HG03469 (cell line): ENCODE results near the gene CPLANE1.
"Not testable (repeated sequence)": the region's sequence is repeated elsewhere in the genome, so short reads cannot be mapped to it uniquely, and the experiment has no call there.

Experiments
- ATAC-seq: cut with Tn5 transposase; IDR thresholded peaks from one replicate; pipeline ENCODE4 v1.9.1; 2021; ENCODE audit warnings: mild to moderate bottlenecking, moderate library complexity, moderate number of reproducible peaks; ENCODE audit not compliant: unreplicated experiment

CPLANE1 gene

DNA sequence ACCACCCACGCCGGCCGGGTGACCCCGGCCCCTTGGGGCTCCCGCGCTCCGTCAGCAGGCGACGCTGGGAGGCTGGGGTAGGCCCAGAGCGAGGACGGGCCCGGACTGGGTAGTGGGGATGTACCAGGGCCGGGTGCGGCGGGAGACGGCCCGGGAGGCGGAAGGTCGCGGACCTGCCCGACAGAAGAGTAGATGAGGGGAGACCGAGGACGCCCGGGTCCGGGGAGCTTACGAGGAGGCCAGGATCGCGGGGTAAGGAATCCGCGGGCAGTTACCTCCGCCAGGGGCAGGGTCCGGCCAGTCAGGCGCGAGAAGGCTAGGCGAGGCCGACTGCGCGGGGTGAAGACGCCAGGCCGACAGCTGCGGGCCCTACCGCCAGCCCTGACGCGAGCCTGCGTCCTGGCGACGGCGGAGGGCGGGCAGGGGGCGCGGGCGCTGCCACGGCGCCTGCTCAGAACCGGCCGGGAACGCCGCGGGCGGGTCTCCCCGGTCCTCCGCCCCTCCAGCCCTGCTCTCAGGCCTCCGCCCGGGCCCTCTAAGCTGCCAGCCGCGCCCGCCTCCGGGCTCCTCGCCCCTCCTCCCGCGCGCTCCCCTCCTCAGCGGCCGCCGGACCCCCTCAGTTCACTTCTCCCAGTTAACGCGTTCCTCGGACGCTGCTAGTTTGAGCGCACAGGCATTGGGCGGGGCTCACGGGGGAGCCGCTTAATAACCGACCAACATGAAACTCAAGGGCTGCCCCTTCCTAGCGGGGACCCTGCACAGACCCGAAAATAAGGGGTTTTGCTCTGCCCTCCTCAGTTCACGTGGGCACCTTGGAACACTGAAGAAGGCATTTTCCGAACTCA, at the start of gene CPLANE1:
Gene CPLANE1, minus strand, starts transcription at position 407 of the 845 bp plus-strand sequence. CDS start 1,678 bp downstream, outside the sequence.
- ATAC-seq, result peak; percentile 73

DNA sequence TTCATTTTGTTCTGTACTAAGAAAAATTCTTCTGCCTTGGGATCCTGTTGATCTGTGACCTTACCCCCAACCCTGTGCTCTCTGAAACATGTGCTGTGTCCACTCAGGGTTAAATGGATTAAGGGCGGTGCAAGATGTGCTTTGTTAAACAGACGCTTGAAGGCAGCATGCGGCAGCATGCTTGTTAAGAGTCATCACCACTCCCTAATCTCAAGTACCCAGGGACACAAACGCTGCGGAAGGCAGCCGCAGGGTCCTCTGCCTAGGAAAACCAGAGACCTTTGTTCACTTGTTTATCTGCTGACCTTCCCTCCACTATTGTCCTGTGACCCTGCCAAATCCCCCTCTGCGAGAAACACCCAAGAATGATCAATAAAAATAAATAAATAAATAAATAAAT, 47.1 kb upstream of the CPLANE1 start:
- not testable (repeated sequence) for ATAC-seq

DNA sequence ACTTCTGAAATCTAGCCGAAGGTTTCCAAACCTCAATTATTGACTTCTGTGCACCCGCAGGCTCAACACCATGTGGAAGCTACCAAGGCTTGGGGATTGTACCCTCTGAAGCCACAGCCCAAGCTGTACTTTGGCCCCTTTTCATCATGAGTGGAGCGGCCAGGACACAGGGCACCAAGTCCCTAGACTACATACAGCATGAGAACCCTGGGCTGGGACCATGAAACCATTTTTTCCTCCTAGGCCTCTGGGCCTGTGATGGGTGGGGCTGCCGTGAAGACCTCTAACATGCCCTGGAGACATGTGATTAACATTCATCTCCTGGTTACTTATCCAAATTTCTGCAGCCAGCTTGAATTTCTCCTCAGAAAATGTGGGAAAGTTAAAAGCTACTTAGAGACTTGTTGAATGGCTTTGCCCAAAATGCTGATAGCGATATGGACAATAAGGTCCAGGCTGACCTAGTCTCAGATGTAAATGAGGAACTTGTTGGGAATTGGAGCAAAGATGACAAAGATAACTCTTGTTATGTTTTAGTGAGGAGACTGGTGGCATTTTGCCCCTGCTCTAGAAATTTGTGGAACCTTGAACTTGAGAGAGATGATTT, 34.1 kb upstream of the CPLANE1 start:
- no peak for ATAC-seq

DNA sequence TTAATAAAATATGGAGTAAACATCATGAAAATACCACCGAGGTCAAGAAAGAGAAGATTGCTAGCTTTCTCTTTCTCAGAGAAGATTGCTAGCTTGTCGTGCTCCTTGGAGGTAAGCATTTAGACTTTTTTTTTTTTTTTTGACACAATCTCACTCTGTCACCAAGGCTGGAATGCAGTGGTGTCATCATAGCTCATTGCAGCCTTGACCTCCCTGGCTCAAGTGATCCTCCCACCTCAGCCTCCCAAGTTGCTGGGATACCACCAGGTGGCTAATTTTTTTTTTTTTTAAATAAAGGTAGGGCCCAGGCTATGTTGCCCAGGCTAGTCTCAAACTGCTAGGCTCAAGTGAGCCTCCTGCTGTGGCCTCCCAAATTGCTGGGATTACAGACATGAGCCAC, 26.3 kb upstream of the CPLANE1 start:
- ATAC-seq, result no peak

DNA sequence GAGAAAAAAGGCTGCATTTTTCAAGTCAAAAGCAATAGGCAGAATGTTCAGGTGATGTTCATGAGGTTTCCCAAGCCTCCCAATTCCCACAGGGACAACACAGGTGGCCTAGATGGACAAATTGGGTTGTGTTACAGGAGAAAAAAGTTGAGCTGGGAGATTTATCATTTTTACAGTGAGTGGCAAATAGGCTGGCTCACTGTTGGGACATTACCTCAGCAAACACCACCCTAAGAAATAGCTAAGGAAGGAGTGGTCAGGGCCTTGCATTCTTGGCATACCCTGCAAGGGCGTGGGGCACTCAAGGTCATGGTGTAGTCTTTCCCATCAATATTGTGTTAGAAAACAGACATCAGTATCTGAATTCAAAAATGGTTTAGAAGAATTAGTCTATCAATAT, 23.3 kb upstream of the CPLANE1 start:
- no peak for ATAC-seq

DNA sequence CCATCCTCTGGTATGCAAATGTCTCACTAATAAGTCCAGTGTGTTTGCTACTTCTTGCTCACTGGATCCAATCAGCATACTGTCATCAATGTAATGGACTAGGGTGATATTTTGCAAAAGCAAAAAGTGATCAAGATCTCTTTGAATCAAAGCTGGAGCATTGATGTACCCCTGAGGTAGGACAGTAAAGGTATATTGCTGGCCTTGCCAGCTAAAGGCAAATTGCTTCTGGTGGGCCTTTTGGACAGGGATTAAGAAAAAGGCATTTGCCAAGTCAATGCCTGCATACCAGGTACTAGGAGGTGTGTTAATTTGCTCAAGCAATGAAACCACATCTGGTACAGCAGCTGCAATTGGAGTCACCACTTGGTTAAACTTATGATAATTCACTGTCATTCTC, 18.9 kb upstream of the CPLANE1 start:
- not testable (repeated sequence) for ATAC-seq

DNA sequence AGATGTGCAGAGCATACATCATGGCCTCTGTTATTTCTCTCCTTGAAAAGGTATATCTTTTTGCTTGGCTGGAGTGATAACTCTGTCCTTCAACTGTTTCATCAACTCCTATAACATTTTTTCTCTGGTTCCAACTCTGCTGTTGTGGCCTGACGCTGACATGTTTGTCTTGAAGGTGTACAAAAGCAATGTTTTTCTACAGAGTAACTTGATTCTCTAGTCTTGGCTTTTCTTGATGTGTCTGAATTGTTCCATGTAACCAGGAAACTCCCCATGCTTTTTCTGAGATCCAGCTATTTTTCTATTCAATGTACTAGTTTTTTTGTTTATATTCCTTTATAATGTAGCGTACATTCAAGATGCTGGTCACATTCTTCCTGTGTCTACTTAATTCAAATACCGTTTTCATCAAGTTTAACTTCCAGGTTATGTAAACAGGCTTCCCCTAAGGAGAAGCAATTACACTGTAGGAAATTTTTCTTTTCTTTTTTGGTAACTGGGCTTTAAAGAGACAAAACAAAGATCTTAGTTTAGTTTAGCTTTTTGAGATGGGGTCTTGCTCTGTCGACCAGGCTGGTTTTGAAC, 6.7 kb upstream of the CPLANE1 start:
- no peak for ATAC-seq

DNA sequence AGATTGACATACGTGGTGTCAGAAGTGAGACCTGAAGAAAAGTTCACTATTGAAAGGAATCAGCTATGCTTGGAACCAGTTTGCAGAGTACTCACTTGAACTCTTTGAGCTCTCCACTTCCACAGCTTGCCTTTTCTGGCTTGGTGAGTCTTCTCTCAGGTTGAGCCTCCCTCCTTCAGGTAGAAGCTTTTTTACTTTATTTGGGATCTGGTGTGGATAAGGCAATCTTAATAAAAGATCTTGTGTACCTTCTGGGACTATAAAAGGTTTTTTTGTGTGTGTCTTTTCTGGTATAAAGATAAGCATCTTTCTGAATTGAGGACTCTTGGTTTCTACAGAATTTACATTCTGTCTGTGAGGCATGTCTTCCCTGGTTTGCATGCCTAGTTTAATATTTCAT, 5.4 kb upstream of the CPLANE1 start:
- ATAC-seq, result no peak

DNA sequence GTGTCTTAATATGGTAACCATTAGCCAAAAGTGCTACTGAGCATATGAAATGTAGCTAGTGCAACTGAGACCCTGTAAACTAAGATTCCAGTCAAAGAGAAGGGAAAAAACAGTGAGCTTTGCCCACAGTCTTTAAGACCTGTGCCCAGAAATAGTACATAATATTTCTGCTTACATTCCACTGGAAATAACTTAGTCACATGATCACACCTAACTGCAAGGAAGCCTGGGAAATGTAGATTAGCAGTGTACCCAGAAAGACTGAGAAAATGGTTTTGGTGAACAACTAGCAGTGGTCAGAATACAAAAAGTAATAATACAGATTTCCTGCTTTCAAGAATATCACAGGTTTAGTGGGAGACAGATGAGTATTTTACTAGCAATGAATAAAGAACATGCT, 2.5 kb upstream of the CPLANE1 start:
- no peak for ATAC-seq

DNA sequence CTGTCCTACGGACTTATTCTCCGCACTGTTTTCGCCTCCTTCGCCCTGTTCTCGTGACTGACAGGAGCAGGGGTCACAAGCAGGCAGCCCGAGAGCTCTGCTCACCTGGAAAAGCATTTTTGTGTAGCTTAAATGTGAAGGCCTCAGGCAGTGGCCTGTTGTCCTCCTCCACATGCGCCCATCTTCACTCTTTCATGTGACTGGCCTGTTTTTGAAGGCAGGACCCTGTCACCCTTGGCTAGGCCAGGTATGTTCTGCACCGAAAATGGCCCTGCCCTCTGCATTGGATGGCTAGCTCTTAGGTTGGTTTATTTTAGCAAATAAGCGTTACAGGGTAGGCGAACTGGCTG, 614 bp upstream of the CPLANE1 start:
- ATAC-seq, result no peak

DNA sequence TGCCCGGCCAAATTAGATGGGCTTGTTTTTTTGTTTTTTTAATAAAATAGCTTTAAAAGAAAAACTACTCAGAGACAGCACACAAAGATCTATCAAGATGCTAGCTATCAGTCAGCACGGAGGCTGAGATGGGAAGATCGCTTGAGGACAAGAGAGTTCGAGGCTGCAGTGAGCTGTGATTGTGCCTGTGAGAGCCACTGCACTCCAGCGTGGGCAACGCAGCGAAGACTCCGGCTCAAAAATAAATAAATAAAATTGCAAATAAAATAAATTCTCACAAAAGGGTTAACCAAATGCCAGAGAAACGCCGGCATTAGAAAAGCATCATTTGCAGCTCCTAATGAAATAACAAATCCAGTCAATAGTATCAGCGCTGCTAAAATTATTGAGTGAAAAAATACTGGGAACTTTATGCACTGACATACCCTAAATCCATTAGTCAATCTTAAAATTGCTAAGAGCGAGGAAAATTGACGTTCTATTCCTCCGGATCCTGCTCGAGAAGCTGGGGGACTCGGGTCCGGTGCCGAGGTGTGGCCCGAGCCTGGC, 681 bp downstream of the CPLANE1 start:
- ATAC-seq, result no peak

DNA sequence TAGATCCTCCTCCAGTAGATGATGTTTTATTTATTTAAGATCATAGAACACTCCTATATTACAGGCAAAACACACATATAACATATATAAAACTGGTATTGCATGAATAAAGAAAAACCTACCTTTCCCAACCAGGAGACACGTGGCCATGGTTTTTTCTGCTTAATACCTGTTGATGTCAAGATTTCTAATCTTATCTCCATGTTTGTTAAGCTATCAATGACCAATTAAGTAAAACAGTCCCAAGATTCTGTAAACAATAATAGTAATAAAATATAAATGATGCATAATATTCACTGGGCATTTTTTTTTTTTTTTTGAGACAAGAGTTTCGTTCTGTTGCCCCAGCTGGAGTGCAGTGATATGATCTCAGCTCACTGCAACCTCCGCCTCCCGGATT, 1.7 kb downstream of the CPLANE1 start:
- no peak for ATAC-seq

DNA sequence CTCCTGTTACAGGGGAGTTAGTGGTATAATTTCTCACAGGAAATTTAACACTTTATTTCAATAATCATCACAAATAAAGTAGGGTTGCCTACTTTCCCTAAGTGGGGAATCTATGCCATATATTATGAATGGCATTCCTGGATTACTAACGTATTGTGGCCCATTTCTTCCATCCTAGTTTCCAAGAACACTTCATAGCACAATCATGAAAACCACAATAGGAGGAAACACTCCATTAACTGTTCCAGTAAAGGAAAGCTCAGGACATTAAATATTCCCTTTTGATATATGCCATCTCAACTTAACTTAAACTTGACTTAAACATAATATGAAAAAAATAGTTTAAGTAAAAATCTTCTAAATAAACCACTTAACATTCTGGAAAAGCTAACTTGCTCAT, 2.1 kb downstream of the CPLANE1 start:
- no peak for ATAC-seq

DNA sequence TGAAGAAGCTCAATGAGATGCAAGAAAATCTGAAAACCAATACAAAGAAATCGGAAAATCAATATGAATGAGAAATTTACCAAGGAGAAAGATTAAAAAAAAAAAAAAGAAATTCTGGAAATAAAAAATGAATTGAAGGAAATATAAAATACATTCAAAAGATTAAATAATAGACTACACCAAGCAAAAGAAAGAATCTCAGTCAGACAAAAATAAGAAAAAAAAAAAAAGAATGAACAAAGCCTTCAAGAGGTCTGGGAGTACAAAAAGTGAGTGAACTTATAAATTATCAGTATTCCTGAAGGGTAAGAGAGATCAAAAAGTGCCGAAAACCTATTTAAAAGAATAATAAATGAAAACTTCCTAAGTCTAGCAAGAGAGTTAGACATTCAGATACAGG, 14.9 kb downstream of the CPLANE1 start:
- no peak for ATAC-seq

DNA sequence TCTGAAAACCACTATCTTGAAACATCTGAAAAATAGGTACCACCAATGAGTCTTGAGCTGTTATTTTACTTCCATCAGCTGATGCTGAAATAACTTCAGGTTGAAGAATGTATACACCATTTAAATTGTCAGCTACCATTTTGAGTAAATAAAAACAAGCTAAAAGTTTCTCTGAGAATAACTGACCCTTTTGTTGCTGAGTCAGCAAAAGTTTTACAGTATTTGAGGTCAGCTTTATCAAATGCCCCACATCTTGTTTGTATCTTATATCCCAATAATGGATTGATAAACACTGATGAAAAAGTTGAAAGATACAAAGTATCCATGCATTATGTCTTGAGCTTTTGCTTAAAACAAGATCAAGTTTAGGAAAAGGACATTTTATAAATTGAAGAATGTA, 22.8 kb downstream of the CPLANE1 start:
- no peak for ATAC-seq

DNA sequence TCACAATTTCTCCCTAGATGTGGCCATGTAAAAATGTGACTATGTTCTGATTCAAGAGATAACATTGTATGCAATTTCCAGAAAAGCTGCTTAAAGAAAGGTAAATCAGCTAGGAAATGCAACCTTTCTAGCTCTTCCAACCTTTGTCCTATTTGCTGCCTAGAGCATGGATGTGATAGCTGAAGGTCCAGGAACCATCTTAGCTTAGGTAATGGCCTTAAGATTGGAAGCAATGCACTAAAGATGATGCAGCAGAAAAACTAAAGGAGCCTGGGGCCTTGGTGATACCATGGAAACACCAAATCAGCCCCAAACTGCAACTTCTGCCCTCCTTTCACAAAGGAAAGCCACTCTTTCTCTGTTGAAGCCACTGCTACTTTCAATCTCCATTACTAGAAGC, 27.0 kb downstream of the CPLANE1 start:
- ATAC-seq, result no peak

DNA sequence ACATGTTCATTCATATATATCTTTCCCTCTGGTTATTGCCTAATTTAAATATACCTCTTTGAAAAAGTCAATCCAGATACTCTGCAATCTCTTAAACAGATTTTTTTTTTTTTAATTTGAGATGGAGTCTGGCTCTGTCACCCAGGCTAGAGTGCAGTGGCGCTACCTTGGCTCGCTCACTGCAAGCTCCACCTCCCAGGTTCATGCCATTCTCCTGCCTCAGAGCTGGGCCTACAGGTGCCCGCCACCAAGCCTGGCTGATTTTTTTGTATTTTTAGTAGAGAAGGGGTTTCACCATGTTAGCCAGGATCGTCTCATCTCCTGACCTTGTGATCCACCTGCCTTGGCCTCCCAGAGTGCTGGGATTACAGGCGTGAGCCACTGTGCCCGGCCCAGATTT, 28.8 kb downstream of the CPLANE1 start:
- not testable (repeated sequence) for ATAC-seq

DNA sequence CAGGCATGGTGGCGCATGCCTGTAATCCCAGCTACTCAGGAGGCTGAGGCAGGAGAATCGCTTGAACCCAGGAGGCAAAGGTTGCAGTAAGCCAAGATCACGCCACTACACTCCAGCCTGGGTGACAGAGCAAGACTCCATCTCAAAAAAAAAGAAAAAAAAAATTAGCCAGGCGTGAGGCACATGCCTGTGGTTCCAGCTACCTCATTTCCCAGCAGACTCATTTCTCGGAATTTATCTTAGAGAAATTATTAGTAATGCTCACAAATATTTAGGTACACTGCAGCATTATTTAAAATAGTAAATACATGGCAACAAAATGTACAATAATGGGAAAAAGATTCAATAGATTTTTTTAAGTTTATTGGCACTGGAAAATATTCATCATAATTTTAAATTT, 29.8 kb downstream of the CPLANE1 start:
- ATAC-seq, result not testable (repeated sequence)

DNA sequence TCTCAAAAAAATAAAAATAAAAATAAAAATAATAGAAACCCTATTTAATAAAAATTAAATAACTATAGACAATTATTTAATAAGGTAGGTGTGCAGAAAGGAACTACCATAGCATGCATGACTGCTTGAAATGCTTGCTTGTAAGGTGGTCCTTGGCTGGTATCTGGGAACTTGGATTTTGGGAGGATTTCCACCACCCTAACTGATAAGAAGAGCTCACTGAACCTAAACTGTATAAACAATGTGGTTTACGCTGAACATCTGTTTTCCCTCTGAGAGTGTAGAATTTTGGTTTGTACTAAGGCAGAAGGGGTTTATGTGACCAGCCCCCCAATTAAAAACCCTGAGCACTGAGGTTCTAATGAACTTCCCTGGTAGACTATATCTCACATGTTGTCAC, 31.2 kb downstream of the CPLANE1 start:
- no peak for ATAC-seq

DNA sequence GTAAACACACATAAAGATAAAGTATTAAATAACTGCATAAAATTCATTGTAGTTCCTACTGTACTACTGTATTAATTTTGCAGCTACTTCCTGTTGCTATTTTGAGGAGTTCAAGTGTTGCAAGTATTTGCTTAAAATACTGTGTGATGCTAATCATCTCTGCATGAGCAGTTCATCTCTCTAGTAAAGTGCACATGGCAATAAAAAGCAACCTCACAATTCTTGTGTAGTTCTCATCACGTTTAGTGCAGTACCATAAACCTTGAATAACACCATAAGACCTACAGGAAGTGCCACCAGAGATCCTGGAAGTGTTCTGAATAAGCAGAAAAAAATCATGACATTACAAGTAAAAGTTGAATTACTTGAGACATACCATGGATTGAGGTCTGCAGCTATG, 34.6 kb downstream of the CPLANE1 start:
- ATAC-seq, result no peak

DNA sequence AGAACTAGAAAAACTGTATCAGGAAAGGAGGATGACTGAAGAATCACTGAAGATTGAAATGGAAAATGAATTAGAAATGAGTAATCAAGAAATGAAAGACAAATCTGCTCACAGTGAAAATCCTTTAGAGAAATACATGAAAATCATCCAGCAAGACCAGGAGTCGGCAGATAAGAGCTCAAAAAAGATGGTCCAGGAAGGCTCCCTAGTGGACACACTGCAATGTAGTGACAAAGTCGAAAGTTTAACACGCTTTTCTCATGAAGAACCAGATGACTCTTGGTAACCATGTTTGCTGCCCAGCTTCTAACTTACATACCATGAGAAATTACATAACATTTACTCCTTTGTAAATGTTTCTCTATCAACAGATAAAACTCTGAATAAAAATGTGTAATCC, 37.1 kb downstream of the CPLANE1 start:
- ATAC-seq, result no peak

DNA sequence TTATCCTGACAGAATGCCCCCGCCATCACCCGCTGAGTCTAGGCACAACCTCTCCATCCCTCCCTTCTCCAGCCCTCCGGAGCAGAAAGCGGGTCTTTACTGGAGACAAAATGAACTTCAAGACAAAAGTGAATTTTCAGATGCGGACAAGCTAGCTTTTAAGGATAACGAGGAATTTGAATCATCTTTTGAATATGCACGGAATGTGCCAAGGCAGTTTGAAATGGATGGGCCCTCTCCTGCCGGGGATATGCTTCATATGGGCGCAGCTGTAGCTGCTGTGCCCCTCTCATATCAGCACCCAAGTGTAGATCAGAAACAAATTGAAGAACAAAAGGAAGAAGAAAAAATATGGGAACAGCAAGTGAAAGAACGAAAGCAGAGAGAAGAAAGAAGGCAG, 37.5 kb downstream of the CPLANE1 start:
- no peak for ATAC-seq
